HG03025 (cell line): ENCODE data around the gene N4BP2.
"Not testable (repeated sequence)": the region's sequence is repeated elsewhere in the genome, so short reads cannot be mapped to it uniquely, and the experiment has no call there.

ENCODE experiments used
- ATAC-seq: cut with Tn5 transposase; IDR thresholded peaks from one replicate; pipeline ENCODE4 v1.9.1; 2021; ENCODE audit warnings: mild to moderate bottlenecking, moderate library complexity; ENCODE audit not compliant: unreplicated experiment, low FRiP score

N4BP2 gene

DNA sequence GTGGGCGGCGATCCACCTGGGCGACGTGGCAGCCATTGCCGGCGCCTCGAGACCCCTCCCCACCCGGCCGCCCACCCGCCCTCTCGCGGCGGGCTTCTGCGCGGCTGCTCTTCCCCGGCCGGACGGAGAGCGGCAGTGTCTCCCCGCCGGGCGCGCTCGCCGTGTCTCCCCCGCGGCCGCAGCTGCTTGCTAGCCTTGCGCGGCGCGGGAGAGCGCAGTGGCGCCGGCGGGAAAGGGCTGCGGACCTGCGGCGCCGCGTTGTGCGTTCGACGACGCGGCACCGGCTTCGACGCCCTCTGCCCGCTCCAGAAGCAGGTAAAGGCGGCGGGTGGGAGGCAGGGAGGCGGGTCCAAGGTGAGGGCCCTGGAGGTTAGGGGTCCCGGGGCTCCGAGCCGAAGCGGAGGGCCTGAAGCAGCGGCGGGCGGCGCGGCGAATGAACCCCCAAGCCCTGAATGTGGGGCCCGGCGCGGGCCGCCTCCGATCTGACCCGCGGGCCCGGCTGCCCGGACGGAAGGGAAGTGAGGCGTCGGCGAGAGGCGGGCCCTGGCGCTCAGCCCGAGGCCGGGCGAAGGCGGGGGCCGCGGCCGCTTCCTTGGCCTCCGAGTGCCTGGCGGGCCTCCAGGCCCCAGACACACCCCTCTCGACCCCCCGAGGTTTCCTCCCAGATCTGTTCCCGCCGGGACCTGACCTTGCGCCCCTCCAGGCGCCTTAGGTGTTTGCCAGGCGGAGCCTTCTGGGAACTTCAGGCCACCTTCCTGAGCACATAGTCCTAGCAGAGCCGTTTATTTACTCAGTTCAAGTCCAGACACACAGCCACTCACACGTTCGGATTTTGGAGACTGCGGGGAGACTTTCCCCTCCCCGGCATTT is at the start of gene N4BP2:
Gene N4BP2, plus strand, starts transcription at position 135 of the 870 bp plus-strand sequence. CDS start 40,491 bp downstream, outside the sequence.
- peak; percentile 42 for ATAC-seq

DNA sequence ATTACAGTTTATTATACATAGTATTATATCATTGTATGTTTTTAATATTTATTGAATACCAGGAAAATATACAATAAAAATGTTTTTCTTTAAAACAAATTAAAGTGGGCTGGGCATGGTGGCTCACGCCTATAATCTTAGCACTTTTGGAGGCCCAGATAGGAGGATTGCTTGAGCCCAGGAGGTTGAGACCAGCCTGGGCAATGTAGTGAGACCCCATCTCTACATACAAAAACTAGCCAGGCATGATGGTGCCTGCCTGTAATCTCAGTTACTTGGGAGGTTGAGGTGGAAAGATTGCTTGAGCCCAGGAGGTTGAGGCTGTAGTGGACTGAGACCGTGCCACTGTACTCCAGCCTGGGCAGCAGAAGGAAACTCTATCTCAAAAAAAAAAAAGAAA is 40.6 kb upstream of the N4BP2 start:
- ATAC-seq: no peak

DNA sequence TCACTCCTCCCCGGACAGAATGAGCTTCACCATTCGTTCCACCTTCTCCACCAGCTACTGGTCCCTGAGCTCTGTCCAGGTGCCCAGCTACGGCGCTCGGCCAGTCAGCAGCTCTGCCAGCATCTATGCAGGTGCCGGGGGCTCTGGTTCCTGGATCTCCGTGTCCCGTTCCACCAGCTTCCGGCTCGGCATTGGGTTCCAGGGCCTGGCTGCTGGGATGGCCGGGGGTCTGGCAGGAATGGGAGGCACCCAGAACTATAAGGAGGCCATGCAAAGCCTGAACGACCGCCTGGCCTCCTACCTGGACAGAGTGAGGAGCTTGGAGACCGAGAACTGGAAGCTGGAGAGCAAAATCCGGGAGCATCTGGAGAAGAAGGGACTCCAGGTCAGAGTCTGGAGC is 36.4 kb upstream of the N4BP2 start:
- no peak for ATAC-seq

DNA sequence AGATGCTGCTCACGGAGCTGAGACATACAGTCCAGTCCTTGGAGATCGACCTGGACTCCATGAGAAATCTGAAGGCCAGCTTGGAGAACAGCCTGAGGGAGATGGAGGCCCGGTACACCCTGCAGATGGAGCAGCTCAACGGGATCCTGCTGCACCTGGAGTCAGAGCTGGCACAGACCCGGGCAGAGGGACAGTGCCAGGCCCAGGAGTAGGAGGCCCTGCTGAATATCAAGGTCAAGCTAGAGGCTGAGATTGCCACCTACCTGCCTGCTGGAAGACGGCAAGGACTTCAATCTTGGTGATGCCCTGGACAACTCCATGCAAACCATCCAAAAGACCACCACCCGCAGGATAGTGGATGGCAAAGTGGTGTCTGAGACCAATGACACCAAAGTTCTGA is 35.5 kb upstream of the N4BP2 start:
- ATAC-seq: not testable (repeated sequence)

DNA sequence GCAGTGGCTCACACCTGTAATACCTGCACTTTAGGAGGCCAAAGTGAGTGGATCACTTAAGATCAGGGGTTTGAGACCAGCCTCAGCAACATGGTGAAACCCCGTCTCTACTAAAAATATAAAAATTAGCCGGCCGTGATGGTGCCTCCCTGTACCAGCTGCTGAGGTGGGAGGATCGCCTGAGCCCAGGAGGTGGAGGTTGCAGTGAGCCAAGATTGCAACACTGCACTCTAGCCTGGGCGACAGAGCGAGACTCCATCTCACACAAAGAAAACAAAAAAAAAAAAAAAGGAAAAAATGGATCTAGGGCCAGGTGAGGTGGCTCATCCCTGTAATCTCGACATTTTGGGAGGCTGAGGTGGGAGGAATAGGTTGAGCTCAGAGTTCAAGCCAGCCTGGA is 32.6 kb upstream of the N4BP2 start:
- ATAC-seq: not testable (repeated sequence)

DNA sequence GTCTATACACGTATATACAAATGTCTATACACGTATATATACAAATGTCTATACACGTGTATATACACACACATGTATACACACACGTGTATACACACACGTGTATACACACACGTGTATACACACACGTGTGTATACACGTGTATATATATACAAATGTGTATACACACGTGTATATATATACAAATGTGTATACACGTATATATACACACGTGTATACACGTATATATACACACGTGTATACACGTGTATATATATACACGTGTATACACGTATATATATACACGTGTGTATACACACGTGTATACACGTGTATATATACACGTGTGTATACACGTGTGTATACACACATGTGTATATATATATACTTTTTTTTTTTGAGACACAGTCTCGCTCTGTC is 23.9 kb upstream of the N4BP2 start:
- no peak for ATAC-seq

DNA sequence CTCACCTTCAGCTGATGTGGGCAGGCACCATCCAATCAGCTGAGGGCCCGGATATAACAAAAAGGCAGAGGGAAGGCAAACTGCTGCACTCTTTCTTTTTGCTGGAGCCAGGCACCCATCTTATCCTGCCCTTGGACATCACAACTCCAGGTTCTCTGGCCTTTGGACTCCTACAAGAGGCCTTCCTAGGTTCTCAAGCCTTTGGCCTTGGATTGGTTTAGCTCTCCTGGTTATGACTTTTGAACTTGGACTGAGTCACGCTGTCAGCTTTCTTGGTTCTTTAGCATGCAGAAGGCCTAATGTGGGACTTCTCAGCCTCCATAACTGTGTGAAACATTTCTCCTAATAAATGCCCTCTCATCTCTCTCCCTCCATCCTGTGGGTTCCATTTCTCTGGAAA is 23.0 kb upstream of the N4BP2 start:
- ATAC-seq: no peak

DNA sequence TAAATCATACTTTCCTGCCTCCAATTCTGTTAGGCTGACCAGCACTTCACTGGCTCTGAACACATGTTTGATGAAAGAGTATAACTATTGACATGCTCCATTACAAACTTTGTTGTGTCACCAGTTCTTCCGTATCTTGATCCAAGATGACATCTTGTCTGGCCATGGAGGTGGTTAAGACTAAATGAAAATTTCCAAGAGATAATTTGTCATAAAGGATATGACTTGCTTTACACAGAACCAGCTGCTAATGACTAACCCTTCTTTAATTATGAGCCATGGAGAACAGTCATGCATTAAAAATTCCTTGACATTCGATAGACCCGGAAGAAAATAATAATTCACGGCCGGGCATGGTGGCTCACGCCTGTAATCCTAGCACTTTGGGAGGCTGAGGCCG is 17.7 kb upstream of the N4BP2 start:
- no peak for ATAC-seq

DNA sequence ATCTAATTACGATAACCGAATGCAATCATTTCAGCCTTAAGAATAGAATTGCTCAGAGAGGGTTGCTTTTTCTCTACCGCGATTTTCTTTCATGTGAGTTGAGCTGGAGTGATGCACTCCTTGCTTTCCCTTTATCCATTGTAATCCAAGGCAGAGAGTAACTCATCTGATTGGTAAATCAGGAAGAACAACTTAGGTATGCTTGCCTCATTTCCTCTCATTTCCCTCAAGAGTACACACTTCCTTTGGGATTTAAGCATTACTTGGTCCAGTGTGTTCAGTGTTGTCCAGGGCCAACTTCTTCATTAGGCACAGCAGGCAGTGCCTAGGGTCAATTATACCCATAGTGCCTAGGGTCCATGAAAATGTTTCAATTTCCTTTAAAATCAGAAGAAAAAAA is 15.7 kb upstream of the N4BP2 start:
- ATAC-seq: no peak

DNA sequence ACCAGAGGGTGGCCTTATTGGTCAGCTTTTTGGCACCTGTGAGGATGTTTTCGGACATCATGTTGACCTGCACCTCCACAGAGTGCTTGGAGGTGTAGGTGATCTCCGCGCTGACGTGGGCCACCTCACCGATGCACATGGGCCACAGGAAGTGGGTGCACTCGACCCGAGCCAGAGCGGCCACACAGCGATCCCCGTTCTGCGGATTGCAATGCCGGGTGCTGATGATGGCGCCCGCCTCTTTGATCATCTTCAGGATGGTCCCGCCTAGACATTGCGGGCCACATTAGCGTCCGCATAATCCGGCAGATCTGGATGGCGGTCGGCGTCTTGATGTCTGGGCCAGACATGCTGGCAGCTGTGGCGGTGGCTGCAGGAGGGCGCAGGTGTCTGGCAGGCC is 12.9 kb upstream of the N4BP2 start:
- no peak for ATAC-seq

DNA sequence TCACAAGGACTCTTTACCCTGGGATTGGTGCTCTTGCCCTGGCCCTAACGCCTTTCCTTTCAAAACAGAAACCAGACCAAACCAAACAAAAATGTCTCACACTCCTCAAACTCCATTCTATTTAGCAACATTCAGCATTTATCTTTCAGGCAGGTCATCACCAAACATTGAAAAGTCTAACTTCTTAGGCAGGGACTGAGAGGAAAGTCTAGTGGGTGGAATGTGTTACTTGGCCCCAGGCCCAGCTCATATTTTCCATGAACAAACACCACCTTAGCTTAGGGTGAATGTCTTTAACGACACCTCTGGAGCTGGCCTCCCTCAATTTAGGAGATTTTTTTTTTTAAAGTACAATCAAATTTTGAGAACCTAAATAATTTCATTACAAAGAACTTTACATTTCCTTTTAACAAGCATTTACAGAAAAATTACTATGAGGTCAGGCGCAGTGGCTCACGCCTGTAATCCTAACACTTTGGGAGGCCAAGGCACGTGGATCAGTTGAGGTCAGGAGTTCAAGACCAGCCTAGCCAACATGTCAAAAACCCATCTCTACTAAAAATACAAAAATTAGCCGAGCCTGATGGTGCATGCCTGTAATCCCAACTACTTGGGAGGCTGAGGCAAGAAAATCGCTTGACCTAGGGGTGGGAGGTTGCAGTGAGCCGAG is 10.2 kb upstream of the N4BP2 start:
- ATAC-seq: no peak

DNA sequence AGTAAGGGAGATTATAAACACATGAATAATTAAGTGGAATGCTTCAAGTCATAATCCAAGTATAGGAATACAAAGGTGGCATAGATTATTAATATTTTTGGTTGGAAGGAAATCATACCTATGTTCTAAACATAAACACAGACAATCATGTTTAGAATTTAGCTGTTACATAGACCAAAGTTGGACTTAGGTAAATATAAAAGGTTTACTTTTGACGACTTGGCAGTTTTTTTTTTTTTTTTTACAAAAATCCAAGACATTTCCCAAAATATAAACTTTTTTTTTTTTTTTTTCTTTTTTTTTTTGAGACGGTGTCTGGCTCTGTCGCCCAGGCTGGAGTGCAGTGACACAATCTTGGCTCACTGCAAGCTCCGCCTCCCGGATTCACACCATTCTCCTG is 3.5 kb upstream of the N4BP2 start:
- no peak for ATAC-seq

DNA sequence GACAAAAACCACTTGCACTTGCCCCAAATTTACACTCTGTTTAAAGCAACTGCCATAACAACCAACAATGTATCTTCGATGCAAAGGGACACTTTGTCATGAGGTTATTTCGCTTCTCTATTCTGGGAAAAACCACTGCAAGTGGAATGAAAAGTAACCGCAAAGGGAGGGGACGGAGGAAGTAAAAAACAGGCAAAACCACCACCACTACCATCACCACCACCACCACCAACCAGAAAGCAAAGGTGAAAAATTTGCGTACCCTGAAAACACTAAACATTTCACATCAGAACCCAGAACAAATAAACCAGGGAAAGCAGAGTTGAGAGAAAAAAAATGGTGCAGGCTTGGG is 1.2 kb upstream of the N4BP2 start:
- ATAC-seq: no peak

DNA sequence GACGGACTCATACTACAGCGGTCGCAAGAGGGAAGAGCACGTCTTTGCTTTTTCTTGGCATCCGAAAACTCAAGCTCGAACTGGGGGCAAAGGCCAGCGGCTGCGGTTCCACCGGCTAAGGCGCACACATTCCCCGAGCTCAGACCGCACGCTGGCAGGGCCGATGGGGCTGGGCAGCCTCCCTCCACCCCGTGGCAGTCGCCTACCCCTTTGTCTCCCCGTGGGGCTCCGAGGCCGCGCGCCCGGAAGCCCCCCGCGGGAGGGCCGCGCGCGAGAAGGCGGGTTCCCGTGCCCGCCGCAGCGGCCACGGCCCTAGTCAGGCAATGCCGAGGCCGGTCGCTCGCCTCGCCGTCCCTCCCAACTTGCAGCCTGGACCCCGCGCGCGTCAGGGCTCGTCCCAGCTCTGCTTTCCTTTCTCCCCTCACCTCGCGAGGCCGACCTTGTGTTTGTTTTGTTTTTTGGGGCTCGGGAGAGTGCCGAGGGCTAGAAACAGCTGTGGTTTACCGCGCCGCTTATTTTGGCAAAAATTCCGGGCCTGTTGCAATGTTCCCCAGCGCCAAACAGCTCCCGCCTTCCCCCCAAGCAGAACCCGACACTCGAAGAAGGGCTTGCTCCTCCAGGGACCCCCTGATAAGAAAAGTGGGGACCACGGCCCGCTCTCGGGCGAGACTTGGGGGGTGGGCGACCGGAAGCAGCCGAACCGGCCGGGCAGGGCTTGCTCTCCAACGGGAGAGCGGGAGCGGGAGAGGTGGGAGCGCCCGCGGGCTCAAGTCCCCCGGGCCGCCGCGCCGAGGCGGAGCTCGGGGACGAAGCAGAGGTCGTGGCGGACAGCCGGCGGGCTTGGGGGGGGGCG is 561 bp upstream of the N4BP2 start:
- ATAC-seq: peak; percentile 5

DNA sequence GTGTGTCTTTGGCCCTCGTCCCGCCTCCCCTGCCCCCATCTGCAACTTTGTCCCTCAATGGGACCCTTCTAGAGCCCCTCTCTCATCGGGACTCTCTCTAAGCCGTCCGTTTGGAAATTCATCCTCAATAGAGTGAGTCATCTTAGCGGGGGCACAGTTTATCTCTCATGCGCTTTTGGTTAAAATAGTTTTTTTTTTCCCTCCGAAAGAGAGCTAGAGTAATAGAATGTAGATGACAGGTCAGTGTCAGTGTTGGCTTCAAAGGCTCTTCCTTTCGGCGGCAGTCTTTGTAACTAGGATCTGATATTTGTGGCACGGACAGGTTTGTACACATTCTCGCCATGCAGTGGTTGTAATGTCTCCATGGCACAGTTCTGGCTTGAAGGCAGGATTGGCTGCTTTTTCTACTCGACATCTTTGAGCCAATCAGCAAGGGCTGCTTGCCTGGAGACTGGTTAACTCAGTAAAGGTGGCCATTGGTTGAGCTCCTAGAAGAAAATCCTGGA is 989 bp downstream of the N4BP2 start:
- ATAC-seq: peak; percentile 40

DNA sequence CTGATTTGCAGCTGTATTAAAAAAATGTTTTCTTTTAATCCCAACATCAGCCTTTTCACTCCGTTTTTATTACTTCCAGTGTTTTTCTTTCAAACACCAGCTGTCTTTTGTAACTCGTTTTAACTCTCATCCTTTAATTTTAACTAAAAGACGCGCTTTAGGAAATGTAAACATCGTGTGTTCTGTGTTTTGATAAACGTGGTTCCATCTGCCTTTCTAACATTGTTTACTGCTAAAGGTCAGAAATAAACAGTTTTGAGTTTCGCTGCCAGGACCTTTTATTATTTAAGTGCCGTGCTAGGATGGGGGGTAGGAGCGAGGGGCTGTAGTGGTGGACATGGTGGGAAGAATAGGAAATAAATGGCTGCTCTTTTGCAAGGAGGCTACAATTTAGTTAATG is 1.5 kb downstream of the N4BP2 start:
- ATAC-seq: no peak

DNA sequence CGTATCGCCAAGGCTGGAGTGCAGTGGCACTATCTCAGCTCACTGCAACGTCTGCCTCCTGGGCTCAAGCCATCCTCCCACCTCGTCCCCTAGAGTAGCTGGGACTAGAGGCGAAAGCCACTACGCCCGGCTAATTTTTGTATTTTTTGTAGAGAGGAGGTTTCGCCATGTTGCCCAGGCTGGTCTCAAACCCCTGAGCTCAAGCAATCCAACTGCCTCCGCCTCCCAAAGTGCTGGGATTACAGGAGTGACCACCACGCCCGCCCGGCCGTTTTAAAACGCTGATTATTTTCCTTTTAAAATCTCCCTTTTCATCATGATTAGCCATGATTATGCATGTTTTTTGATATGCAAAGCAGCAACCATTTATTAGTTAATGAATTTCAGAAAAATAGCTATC is 2.2 kb downstream of the N4BP2 start:
- ATAC-seq: no peak

DNA sequence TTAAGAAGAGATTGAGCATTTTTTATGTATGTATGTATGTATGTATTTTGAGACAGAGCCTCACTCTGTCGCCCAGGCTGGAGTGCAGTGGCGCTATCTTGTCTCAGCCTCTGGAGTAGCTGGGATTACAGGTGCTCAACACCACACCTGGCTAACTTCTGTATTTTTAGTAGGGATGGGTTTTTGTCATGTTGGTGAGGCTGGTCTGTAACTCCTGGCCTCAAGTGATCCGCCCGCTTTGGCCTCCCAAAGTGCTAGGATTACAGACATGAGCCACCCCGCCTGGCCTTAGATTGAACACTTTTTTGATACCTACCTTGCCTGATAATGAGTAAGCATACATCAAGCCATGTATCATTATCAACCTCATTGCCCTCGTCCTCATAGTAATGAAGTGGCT is 2.7 kb downstream of the N4BP2 start:
- ATAC-seq: no peak

DNA sequence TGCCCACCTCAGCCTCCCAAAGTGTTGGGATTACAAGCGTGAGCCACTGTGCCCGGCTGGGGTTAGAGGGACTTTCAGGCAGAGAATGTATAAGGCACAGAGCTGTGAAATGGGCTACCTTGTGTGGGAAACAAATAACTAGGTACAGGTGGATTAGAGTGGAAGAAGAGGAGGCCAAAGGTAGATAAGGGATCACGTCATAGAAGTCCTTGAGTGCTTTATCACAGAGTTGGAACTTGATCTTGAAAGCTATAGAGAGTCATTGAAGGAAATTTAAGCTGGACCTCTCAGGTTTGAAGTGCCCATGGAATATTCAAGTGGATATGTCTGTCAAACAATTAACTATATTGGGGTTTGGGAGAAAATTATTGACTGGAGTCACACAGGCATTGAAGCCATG is 8.4 kb downstream of the N4BP2 start:
- ATAC-seq: no peak

DNA sequence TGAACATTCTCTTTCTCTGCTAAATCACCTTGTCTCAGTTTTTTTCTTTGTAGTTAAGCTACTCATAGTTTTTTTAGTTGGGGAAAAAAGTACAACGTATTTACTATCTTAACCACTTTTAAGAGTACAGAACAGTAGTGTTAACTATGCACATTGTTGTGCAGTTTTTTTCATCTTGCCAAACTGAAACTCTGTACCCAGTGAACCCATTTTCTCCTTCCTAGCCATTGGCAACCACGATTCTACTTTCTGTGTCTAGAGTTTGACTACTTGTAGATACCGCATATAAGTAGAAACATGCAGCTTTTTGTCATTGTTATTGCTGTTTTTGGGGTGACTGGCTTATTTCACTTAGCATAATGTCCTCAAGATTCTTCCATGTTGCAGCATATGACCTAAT is 10.0 kb downstream of the N4BP2 start:
- ATAC-seq: no peak

DNA sequence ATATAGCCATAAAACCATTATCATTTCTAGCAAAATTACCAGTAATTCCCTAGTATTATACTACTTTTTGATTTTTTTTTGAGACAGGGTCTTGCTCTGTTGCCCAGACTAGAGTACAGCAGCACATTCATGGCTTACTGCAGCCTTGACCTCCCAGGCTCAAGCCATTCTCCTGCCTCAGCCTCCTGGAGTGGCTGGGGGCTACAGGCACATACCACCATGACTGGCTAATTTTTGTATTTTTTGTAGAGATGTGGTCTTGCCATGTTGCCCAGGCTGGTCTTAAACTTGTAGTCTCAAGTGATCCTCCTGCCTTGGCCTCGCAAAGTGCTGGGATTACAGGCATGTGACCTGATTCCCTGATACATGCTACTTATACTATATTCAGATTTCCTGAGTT is 13.7 kb downstream of the N4BP2 start:
- no peak for ATAC-seq
